HepG2 (cell line): ENCODE results near the gene ZNF414. TPM values are rescaled to one million over a fixed set of nuclear protein-coding genes. Genes with fewer than 3 reads are reported as not detected.
A peak's percentile ranks its signal among the peaks of the same experiment; 100 is the strongest.

Experiments
- CTCF ChIP-seq: sonication (generic); formaldehyde crosslinking; IDR thresholded peaks from 2 replicates; pipeline ENCODE4 v1.5.0; 2020; ENCODE audit warnings: mild to moderate bottlenecking, missing genetic modification reagents, moderate library complexity
- HNF1B ChIP-seq: sonication (generic); formaldehyde crosslinking; IDR thresholded peaks from 2 replicates; pipeline ENCODE4 v1.5.1; 2020; ENCODE audit warnings: mild to moderate bottlenecking, moderate library complexity, missing genetic modification reagents
- MEIS1 ChIP-seq: sonication (generic); formaldehyde crosslinking; IDR thresholded peaks from 2 replicates; pipeline ENCODE4 v1.9.0; 2021; ENCODE audit warnings: mild to moderate bottlenecking, missing genetic modification reagents, moderate library complexity, borderline replicate concordance
- RAD21 ChIP-seq: fragments of 450-650 bp; formaldehyde crosslinking; IDR thresholded peaks from 2 replicates; pipeline ENCODE4 v1.5.0; 2020; ENCODE audit warnings: mild to moderate bottlenecking
- TAF1 ChIP-seq: sonication (generic); formaldehyde crosslinking; IDR thresholded peaks from 2 replicates; pipeline ENCODE4 v1.4.0; 2020; ENCODE audit warnings: missing genetic modification reagents
- TFE3 ChIP-seq: IDR thresholded peaks from 2 replicates; pipeline ENCODE4 v1.6.1; 2016
- ZMYM4 ChIP-seq: sonication (generic); formaldehyde crosslinking; IDR thresholded peaks from 2 replicates; pipeline ENCODE4 v1.8.1; 2023; ENCODE audit warnings: mild to moderate bottlenecking, missing genetic modification reagents
- ZNF430 ChIP-seq: sonication (generic); formaldehyde crosslinking; IDR thresholded peaks from 2 replicates; pipeline ENCODE4 v1.9.0; 2021; ENCODE audit warnings: mild to moderate bottlenecking, missing genetic modification reagents
- ZNF646 ChIP-seq: sonication (generic); formaldehyde crosslinking; IDR thresholded peaks from 2 replicates; pipeline ENCODE4 v1.9.0; 2021; ENCODE audit warnings: mild to moderate bottlenecking, missing genetic modification reagents
- ZNF770 ChIP-seq: sonication (generic); formaldehyde crosslinking; IDR thresholded peaks from 2 replicates; pipeline ENCODE4 v1.5.0; 2020; ENCODE audit warnings: mild to moderate bottlenecking, missing genetic modification reagents
- ZNF772 ChIP-seq: sonication (generic); formaldehyde crosslinking; IDR thresholded peaks from 2 replicates; pipeline ENCODE4 v1.5.0; 2020; ENCODE audit warnings: mild to moderate bottlenecking, missing genetic modification reagents
- ZNF784 ChIP-seq: sonication (generic); formaldehyde crosslinking; IDR thresholded peaks from 2 replicates; pipeline ENCODE4 v1.5.1; 2020; ENCODE audit warnings: missing genetic modification reagents, mild to moderate bottlenecking, borderline replicate concordance
- polyA plus RNA-seq, 8 experiments: library from polyadenylated mRNA; depleted of rRNA in 3 of 8; stranded (reverse) in 7 of 8; unstranded in 1 of 8; fragments of >200 nt; fragmentation: Illumina TruSeq in 4 of 8; extraction: Trizol in 4 of 8; gene quantifications; 2 replicates each; pipeline versions ENCODE4 v1.2.1 to v1.2.3, GENCODE V29; 2011 to 2016; ENCODE audit warnings: low read depth in 4 of 8, missing spikeins in 1 of 8, mixed read lengths in 1 of 8; ENCODE audit not compliant: insufficient read depth in 1 of 8
- total RNA-seq, 5 experiments: library from RNA; depleted of rRNA; stranded (reverse); fragments of >200 nt; fragmentation: Illumina TruSeq; extraction: Trizol; gene quantifications; 2 replicates each; pipeline ENCODE4 v1.2.3, GENCODE V29; 2016; ENCODE audit warnings: low read depth in 1 of 5

Gene ZNF414
- total and polyA plus RNA-seq, 2 of the 13 experiments (the other 11 are each of a cell fraction or from before 2014, with no cell fraction given), result 2.5 to 4.0 TPM

- no peak for TF ChIP-seq ZNF646
- TF ChIP-seq TAF1 (CRISPR knock-in tag), result peak; percentile 24; the same call in 1 of the 2 replicates
- TF ChIP-seq CTCF (CRISPR knock-in tag), result peak; percentile 76
- TF ChIP-seq ZNF772 (CRISPR knock-in tag), result 0 out of 2 replicates have a peak, but pooled peaks have one; percentile 29
- TF ChIP-seq ZNF430 (CRISPR knock-in tag), result peak; percentile 28; the same call in 1 of the 2 replicates
- TF ChIP-seq HNF1B (CRISPR knock-in tag), result 0 out of 2 replicates have a peak, but pooled peaks have one; percentile 5
- no peak for TF ChIP-seq TFE3 (CRISPR knock-in tag)
- TF ChIP-seq RAD21 (CRISPR knock-in tag), result peak; percentile 51; the same call in 1 of the 2 replicates
- peak; percentile 60; the same call in 1 of the 2 replicates for TF ChIP-seq ZMYM4 (CRISPR knock-in tag)
- peak; percentile 46; the same call in 1 of the 2 replicates for TF ChIP-seq MEIS1
- TF ChIP-seq ZNF770, result 0 out of 2 replicates have a peak, but pooled peaks have one; percentile 32
- 0 out of 2 replicates have a peak, but pooled peaks have one; percentile 43 for TF ChIP-seq ZNF784 (CRISPR knock-in tag)
Measured at GRCh38 chr19:8525401-8525684, 11.4 kb upstream of the ZNF414 start (continued).
